ENCODE data around the gene RRM2.

RRM2 gene

DNA sequence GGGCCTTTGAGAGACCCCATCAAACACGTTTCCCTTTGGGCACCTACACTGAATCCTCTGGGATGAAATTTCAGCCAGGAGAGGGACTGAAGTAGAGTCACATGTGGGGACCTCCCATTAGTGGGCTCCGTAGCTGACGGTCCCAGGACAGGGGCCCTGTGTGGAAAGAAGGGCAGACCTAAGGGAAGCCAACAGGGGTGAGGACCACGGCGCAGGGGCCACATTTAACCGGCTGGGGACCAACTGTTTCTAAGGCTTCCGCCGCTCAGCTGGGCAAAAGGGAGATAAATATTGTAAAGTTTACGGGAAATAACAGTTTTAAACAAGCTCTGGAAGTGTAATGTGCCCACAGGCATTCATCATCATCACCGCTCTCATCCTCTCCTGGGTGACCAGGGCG lies 42.7 kb downstream of the RRM2 start:
- TF ChIP-seq, protein P1, sequence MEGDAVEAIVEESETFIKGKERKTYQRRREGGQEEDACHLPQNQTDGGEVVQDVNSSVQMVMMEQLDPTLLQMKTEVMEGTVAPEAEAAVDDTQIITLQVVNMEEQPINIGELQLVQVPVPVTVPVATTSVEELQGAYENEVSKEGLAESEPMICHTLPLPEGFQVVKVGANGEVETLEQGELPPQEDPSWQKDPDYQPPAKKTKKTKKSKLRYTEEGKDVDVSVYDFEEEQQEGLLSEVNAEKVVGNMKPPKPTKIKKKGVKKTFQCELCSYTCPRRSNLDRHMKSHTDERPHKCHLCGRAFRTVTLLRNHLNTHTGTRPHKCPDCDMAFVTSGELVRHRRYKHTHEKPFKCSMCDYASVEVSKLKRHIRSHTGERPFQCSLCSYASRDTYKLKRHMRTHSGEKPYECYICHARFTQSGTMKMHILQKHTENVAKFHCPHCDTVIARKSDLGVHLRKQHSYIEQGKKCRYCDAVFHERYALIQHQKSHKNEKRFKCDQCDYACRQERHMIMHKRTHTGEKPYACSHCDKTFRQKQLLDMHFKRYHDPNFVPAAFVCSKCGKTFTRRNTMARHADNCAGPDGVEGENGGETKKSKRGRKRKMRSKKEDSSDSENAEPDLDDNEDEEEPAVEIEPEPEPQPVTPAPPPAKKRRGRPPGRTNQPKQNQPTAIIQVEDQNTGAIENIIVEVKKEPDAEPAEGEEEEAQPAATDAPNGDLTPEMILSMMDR (IDR thresholded peaks at IDR 0.05; ENCODE audit: low read depth, low read length): no peak
- no peak for DNase-seq (ENCODE audit: extremely low read depth, low read depth)

DNA sequence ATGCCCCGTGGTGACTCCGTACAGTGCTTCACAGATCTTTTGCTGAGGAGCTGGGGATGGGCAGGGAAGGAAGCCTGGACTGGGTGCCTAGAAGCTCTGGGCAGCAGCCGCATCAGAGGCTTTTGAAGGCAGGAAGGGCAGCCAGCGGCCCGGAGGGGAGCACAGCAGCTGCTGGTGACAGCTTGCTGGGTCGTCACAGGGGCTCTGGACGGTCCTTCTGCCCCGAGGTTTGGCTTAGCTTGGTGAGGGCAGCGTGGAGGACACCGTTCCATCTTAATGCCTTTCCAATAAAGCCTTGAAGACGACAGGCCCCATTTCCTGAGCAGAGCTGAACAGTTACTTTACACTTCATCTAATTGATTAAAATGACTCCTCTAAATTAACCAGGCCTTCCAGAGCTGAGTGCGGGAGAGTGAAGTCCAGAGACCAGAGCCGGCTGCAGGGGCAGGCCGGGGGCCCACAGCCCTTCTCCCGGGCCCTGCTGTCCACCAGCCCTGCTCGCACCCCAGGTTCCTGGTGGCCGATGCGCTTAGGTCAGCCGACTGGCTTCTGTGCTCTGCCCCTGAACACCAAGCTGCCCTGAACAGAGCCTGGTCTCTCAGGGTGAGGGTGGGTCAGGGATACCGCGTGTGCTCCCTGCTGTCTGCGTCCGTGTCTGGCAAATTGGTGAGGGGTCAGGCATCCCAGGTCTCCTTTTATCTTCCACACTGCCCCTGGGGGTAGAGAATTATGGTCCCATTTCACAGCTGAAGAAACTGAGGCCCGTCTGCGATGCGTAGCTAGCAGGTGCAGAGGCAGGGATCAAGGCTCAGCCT lies 43.5 kb downstream of the RRM2 start:
- TF ChIP-seq, protein P1 (IDR thresholded peaks at IDR 0.05; ENCODE audit: low read depth, low read length): no peak
- no peak for DNase-seq (ENCODE audit: extremely low read depth, low read depth)

DNA sequence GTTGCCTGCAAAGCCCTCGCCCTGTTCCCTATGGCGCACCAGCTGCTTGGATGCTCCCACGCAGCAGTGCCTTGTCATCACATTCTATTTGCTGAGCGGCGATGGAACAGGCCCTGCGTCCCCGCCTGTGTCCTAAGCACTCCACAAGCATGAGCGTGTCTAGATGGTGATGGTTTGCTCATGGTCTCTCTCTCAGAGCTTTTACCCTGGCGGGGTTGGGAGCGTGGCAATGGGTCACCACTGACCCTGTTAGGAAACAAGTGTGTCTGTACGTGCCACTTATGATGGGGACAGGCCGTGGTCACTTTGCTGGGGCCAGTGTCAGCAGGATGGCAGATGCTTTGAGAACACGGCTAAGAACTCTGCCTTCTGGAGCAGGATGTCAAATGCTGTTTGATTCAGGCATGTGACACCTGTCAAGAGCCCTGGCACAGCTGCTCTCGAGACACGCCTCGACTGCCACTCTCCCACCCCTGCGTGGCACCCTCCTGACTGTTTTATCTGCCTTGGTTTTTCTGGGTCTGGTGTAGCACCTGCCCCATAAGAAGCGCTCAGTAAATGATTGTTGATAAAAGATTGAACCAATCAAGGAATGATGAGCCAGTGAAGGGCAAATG lies 44.2 kb downstream of the RRM2 start:
- TF ChIP-seq, protein P1 (IDR thresholded peaks at IDR 0.05; ENCODE audit: low read depth, low read length): no peak
- no peak for DNase-seq (ENCODE audit: extremely low read depth, low read depth)

DNA sequence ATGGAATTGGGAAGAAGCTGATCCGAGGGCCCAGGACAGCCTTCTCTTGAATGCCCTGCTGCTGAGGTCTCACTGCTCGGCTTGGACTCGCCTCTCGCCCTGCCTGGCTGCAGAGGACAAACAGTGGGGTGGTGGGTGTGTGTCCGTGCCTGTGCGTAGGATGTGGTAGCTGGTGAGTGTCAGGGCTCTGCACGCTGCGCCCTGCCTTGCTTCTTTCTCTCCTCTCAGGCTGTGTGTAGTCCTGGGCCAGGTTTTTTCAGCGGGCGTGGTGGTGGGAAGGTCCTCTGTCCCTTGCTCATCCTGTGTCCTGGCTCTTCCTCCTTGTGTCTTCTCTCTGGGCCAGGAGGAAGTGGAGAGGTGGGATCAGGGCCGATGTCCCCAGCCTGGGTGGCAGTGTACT lies 44.8 kb downstream of the RRM2 start:
- DNase-seq (ENCODE audit: extremely low read depth, low read depth): no peak
- TF ChIP-seq, protein P1 (IDR thresholded peaks at IDR 0.05; ENCODE audit: low read depth, low read length): no peak

DNA sequence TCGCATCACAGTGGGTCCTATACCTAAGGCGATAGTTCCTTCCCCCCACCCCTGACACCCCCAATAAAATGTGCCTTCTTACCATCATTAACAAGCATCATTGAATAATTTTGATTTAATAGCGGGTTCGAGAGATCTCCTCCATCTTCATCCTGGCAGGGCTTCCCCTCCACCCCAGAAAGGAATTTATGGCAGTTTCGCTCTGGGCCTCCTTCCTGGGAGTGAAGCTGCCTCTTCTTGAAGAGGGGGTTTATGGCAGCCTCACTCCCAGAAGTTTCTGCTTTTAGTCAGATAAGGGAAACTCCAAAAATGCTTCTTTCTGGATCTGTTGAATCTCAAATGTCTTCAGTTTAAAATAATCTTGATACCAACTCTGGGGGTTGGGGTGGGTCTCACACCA lies 45.7 kb downstream of the RRM2 start:
- TF ChIP-seq, protein P1 (IDR thresholded peaks at IDR 0.05; ENCODE audit: low read depth, low read length): no peak
- no peak for DNase-seq (ENCODE audit: extremely low read depth, low read depth)

DNA sequence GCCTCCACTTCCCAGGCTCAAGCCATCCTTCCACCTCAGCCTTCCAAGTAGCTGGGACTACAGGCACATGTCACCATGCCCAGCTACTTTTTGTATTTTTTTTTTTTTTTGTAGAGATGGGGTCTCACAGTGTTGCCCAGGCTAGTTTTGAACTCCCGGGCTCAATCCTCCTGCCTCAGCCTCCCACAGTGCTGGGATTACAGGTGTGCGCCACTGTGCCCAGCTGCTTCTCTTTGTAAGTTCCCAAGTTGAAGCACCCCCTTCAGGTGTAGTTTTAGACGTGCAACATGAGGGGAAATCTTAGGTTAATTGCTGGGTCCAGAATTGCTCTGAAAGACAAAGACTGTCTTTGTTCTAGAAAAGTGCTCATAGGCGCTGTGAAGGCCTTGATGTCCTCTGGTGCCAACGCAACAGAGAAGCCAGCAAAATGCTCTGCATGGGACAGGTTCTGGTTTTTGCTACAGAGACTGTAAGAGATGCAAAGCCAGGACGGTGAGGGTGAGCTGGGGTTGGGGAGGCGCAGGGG lies 46.6 kb downstream of the RRM2 start:
- no peak for DNase-seq (ENCODE audit: extremely low read depth, low read depth)
- TF ChIP-seq, protein P1 (IDR thresholded peaks at IDR 0.05; ENCODE audit: low read depth, low read length): no peak

DNA sequence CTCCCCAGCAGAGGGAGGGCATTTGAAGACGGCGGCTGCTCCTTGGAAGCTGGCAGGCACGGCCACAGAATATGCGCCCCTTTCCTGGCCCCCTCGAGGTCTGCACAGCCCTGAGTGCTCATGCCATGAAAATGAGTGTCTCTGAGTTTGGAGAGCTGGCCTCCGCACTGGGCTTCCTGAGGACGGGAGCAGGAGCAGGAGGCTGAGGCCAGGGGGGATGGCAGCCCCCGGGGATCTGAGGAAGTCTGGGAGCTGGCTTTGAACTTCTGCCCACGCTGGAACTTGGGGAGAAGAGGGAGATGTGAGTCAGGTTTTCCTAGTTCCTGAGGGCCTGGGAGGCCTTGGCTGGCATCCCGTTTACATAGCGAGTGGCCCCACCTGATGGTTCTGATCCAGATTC lies 47.0 kb downstream of the RRM2 start:
- TF ChIP-seq, protein P1 (IDR thresholded peaks at IDR 0.05; ENCODE audit: low read depth, low read length): no peak
- DNase-seq (ENCODE audit: extremely low read depth, low read depth): no peak
